Measurements from ENCODE around the gene DCUN1D2. TPM values are rescaled to one million over a fixed set of nuclear protein-coding genes. Genes with fewer than 3 reads are reported as not detected.
"Not testable (repeated sequence)": the region's sequence is repeated elsewhere in the genome, so short reads cannot be mapped to it uniquely, and the experiment has no call there.

Gene DCUN1D2
- total RNA-seq = 11.8 TPM

GRCh38 chr13:113490496-113491417 is at the start of gene DCUN1D2:
Gene DCUN1D2, minus strand, starts transcription at chr13:113490711. Its CDS starts 42 bp downstream, at chr13:113490669.
- FAIRE-seq = no peak
- DNase-seq (ENCODE audit: low spot score in 2 of 2) = peak; percentile 97 to 99

DNA sequence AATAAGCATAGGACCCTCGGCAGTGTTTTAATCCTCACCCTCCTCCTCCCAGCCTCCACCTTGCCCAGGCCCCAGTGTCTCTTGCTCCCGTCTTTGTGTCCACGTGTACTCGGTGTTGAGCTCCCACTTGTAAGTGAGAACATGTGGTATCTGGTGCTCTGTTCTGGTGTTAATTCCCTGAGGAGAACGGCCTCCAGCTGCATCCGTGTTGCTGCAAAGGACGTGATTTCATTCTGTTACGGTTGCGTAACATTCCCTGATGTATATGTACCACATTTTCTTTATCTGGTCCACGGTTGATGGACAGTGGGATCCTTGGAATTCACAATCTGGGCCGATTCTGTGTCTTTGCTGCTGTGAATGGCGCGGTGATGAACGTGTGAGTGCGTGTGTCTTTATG is 49.3 kb upstream of the DCUN1D2 start:
- FAIRE-seq (no peak), DNase-seq (ENCODE audit: low spot score in 2 of 2) (no peak)

GRCh38 chr13:113539176-113539575 is 48.7 kb upstream of the DCUN1D2 start:
- no peak for DNase-seq (ENCODE audit: low spot score in 2 of 2)
- no peak for FAIRE-seq

GRCh38 chr13:113538689-113539058 is 48.2 kb upstream of the DCUN1D2 start:
- no peak for DNase-seq (ENCODE audit: low spot score in 2 of 2)
- FAIRE-seq = no peak

GRCh38 chr13:113537909-113538688 is 47.6 kb upstream of the DCUN1D2 start:
- DNase-seq (ENCODE audit: low spot score in 2 of 2) (no peak), FAIRE-seq (no peak)

DNA sequence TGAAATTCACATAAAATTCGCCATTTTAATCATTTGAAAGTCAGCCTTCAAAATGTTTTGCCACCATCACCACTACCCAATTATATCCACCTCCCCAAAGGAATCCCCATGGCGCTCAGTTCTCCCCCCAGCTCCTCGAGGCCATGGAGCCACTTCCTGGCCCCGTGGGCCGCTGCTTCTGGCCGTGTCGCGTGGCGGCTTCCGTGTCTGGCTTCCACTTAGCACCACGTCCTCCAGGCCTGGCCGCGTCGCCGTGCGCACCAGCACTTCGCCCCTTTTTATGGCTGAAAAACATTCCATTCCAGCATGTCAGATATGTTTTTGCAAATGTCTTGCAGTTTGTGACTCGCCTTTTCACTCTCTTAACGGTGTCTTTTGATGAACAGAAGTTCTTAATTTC is 46.7 kb upstream of the DCUN1D2 start:
- no peak for DNase-seq (ENCODE audit: low spot score in 2 of 2)
- FAIRE-seq = no peak

GRCh38 chr13:113536461-113537110 is 46.1 kb upstream of the DCUN1D2 start:
- DNase-seq (ENCODE audit: low spot score in 2 of 2) (no peak), FAIRE-seq (no peak)

- FAIRE-seq = no peak
- no peak for DNase-seq (ENCODE audit: low spot score in 2 of 2)
Measured at GRCh38 chr13:113535381-113535781, 44.9 kb upstream of the DCUN1D2 start.

- DNase-seq (ENCODE audit: low spot score in 2 of 2) = no peak
- FAIRE-seq = no peak
Measured at GRCh38 chr13:113534236-113534860, 43.8 kb upstream of the DCUN1D2 start.

DNA sequence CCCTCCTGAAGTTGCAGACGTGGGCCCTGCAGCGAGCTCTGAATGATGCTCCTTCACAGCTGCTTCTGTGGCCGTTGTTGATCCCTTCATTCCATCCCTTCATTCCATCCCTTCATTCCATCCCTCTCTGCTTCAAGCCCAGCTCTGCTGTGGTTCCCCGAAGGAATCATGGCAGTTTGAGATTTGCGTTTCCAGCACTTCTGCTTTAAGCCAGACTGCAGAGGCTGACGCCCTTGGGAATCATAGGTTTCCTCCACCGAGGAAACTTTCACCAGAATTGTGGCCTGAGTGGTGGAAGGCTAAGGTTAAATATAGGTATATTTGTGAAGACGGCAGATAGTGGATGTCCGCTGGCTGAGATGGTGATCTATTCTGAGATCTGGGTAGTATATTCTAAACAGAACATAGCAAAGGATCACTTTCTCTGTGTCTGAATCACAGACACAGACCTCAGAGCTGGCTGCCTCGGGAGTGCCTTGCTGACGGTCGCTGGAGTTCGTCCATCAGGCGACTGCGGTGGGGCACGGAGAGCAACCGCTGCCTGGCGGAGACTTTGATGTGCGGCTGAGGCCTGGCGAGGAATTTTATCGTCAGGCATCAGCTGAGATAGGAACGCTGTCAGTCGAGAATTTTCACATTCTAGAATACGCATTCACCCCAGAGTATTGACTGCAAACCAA is 42.8 kb upstream of the DCUN1D2 start:
- DNase-seq (ENCODE audit: low spot score in 2 of 2) (no peak), FAIRE-seq (no peak)

GRCh38 chr13:113532156-113532806 is 41.8 kb upstream of the DCUN1D2 start:
- FAIRE-seq (no peak), DNase-seq (ENCODE audit: low spot score in 2 of 2) (no peak)

DNA sequence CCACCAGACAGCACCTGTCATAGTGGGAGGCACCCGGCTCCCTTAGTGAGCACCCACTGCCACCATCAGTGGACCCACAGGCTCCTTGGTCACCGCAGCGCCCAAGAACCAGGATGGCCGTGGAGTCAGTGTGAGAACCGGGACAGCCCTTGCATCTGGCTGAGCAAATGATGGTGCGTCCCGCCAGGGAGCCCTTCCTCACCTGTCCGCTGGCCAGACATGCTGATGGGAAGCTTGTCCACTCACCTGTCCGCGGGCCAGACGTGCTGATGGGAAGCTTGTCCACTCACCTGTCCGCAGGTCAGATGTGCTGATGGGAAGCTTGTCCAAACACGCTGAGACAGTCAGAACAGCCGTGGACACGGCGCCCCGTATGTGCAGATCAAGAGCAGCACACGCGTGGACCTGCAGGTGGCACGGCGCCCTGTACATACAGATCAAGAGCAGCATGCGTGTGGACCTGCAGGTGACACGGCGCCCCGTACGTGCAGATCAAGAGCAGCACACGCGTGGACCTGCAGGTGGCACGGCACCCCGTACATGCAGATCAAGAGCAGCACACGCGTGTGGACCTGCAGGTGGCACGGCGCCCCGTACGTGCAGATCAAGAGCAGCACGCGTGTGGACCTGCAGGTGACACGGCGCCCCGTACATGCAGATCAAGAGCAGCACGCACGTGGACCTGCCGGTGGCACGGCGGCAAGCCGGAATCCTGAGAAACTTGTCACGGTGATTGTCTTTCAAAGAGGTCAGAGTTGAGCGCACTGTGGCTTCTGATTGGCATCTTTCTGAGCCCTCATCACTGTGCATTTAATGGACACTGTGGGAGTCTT is 40.7 kb upstream of the DCUN1D2 start:
- no peak for FAIRE-seq
- no peak for DNase-seq (ENCODE audit: low spot score in 2 of 2)

- FAIRE-seq (no peak), DNase-seq (ENCODE audit: low spot score in 2 of 2) (no peak)
Measured at GRCh38 chr13:113528813-113529180, 38.3 kb upstream of the DCUN1D2 start.

GRCh38 chr13:113528101-113528812 is 37.7 kb upstream of the DCUN1D2 start:
- FAIRE-seq (no peak), DNase-seq (ENCODE audit: low spot score in 2 of 2) (no peak)

- no peak for FAIRE-seq
- DNase-seq (ENCODE audit: low spot score in 2 of 2) = no peak
Measured at GRCh38 chr13:113527272-113527958, 36.9 kb upstream of the DCUN1D2 start.

DNA sequence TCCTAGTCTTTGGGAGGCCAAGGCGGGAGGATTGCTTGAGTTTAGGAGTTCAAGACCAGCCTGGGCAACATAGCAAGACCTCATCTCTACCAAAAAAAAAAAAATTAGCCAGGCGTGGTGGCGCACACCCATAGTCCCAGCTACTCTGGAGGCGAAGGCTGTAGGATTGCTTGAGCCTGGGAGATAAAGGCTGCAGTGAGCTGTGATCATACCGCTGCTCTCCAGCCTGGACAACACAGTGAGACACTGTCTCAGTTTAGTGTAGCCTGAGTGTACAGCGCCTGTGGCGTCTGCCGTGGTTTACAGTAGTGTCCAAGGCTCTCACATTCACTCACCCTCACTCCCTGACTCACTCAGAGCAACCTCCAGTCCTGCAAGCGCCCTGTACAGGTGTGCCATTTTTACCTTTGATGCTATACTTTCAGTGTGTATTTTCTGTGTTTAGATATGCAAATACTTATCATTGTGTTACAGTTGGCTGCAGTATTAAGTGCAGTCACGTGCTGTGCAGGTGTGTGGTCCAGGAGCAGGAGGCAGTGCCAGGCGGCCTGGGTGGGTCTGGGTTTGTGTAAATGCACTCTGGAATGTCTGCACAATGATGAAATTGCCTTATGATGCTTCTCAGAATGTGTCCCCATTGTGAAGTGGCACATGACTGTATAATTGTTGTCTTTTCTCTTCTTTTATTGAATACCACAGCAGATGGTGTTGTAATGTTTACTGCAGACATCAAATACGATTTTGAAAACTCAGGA is 36.1 kb upstream of the DCUN1D2 start:
- FAIRE-seq (no peak), DNase-seq (ENCODE audit: low spot score in 2 of 2) (no peak)

GRCh38 chr13:113522438-113522837 is 31.9 kb upstream of the DCUN1D2 start:
- not testable (repeated sequence) for DNase-seq (ENCODE audit: low spot score in 2 of 2); FAIRE-seq

All from frontal cortex (tissue), 4 donors.